Erythroblast (primary cell): ENCODE data around the gene PHACTR3.

Experiments used
- GATA1 ChIP-seq: IDR thresholded peaks from 2 replicates; pipeline ENCODE4 v1.6.1; 2011; ENCODE audit warnings: low read depth, mild to moderate bottlenecking, control low read depth, low read length, moderate library complexity
- POLR2A ChIP-seq: IDR thresholded peaks from 2 replicates; pipeline ENCODE4 v1.6.1; 2011; ENCODE audit warnings: mild to moderate bottlenecking, low read length

- TF ChIP-seq POLR2A (no peak), GATA1 (no peak)
Observed at GRCh38 chr20:59672576-59672975, 68.2 kb downstream of the PHACTR3 start.
